HepG2 (cell line): ENCODE results near the gene RTEL1. TPM values are rescaled to one million over a fixed set of nuclear protein-coding genes. Genes with fewer than 3 reads are reported as not detected.

Experiments
- ASH2L ChIP-seq: fragments of 300-600, 200-600 bp; sonication (generic); IDR thresholded peaks from 2 replicates; pipeline ENCODE4 v1.7.0; 2017; ENCODE audit warnings: low read depth, mild to moderate bottlenecking, moderate library complexity, mixed read lengths, low read length; ENCODE audit not compliant: insufficient read length
- DR1 ChIP-seq: sonication (generic); formaldehyde crosslinking; IDR thresholded peaks from 2 replicates; pipeline ENCODE4 v1.8.0; 2021; ENCODE audit warnings: mild to moderate bottlenecking, missing genetic modification reagents, inconsistent platforms
- HNRNPL ChIP-seq: fragments of 200-400 bp; formaldehyde crosslinking; IDR thresholded peaks from 2 replicates; pipeline ENCODE4 v1.6.1; 2017; ENCODE audit warnings: mild to moderate bottlenecking, low read depth, low read length
- IKZF4 ChIP-seq: sonication (generic); formaldehyde crosslinking; IDR thresholded peaks from 2 replicates; pipeline ENCODE4 v1.5.1; 2020; ENCODE audit warnings: borderline replicate concordance, mild to moderate bottlenecking, low read depth, missing genetic modification reagents; ENCODE audit errors: not compliant biosample characterization
- MXD4 ChIP-seq: IDR thresholded peaks from 2 replicates; pipeline ENCODE4 v1.6.1; 2016; ENCODE audit warnings: mild to moderate bottlenecking, missing biosample characterization, missing genetic modification reagents
- PLRG1 ChIP-seq: fragments of 450-650 bp; conservative IDR thresholded peaks from 2 replicates; pipeline ENCODE4 v1.6.1; 2016
- POLR2AphosphoS2 ChIP-seq: IDR thresholded peaks from 2 replicates; pipeline ENCODE4 v1.6.1; 2011; ENCODE audit warnings: low read depth, low read length, improper control_type of control experiment
- PPARG ChIP-seq: conservative IDR thresholded peaks from 2 replicates; pipeline ENCODE4 v1.6.1; 2016; ENCODE audit warnings: missing biosample characterization, missing genetic modification reagents
- RFXAP ChIP-seq: sonication (generic); formaldehyde crosslinking; IDR thresholded peaks from 2 replicates; pipeline ENCODE4 v1.4.0; 2020; ENCODE audit warnings: missing genetic modification reagents, borderline replicate concordance
- SP5 ChIP-seq: IDR thresholded peaks from 2 replicates; pipeline ENCODE4 v1.6.1; 2016; ENCODE audit warnings: low read depth, borderline replicate concordance
- SPEN ChIP-seq: sonication (generic); formaldehyde crosslinking; IDR thresholded peaks from 2 replicates; pipeline ENCODE4 v1.5.1; 2020; ENCODE audit warnings: low read depth, mild to moderate bottlenecking, missing genetic modification reagents
- TSC22D2 ChIP-seq: sonication (generic); formaldehyde crosslinking; IDR thresholded peaks from 2 replicates; pipeline ENCODE4 v1.5.1; 2020; ENCODE audit warnings: missing genetic modification reagents, mild to moderate bottlenecking, borderline replicate concordance
- ZFX ChIP-seq: sonication (generic); formaldehyde crosslinking; IDR thresholded peaks from 2 replicates; pipeline ENCODE4 v1.4.0; 2020; ENCODE audit warnings: mild to moderate bottlenecking, low read depth, missing genetic modification reagents, moderate library complexity
- ZNF124 ChIP-seq: sonication (generic); formaldehyde crosslinking; IDR thresholded peaks from 2 replicates; pipeline ENCODE4 v1.4.0; 2020; ENCODE audit warnings: missing genetic modification reagents
- ZNF274 ChIP-seq: sonication (generic); formaldehyde crosslinking; IDR thresholded peaks from 2 replicates; pipeline ENCODE4 v1.5.1; 2020; ENCODE audit warnings: mild to moderate bottlenecking, missing genetic modification reagents
- ZNF33B ChIP-seq: sonication (generic); formaldehyde crosslinking; IDR thresholded peaks from 2 replicates; pipeline ENCODE4 v1.5.1; 2020; ENCODE audit warnings: mild to moderate bottlenecking, missing genetic modification reagents
- ZNF44 ChIP-seq: sonication (generic); formaldehyde crosslinking; IDR thresholded peaks from 2 replicates; pipeline ENCODE4 v1.5.1; 2020; ENCODE audit warnings: mild to moderate bottlenecking, missing genetic modification reagents
- ZNF501 ChIP-seq: sonication (generic); formaldehyde crosslinking; IDR thresholded peaks from 2 replicates; pipeline ENCODE4 v1.5.1; 2020; ENCODE audit warnings: mild to moderate bottlenecking, moderate library complexity, missing genetic modification reagents
- ZNF605 ChIP-seq: sonication (generic); formaldehyde crosslinking; IDR thresholded peaks from 2 replicates; pipeline ENCODE4 v1.8.0; 2022; ENCODE audit warnings: mild to moderate bottlenecking, missing genetic modification reagents
- ZNF749 ChIP-seq: sonication (generic); formaldehyde crosslinking; IDR thresholded peaks from 2 replicates; pipeline ENCODE4 v1.8.0; 2022; ENCODE audit warnings: mild to moderate bottlenecking, missing genetic modification reagents, moderate library complexity, borderline replicate concordance
- ZSCAN21 ChIP-seq: sonication (generic); formaldehyde crosslinking; IDR thresholded peaks from 2 replicates; pipeline ENCODE4 v1.8.0; 2022; ENCODE audit warnings: mild to moderate bottlenecking, missing genetic modification reagents, moderate library complexity, borderline replicate concordance
- polyA plus RNA-seq, 8 experiments: library from polyadenylated mRNA; depleted of rRNA in 3 of 8; stranded (reverse) in 7 of 8; unstranded in 1 of 8; fragments of >200 nt; fragmentation: Illumina TruSeq in 4 of 8; extraction: Trizol in 4 of 8; gene quantifications; 2 replicates each; pipeline versions ENCODE4 v1.2.1 to v1.2.3, GENCODE V29; 2011 to 2016; ENCODE audit warnings: low read depth in 4 of 8, missing spikeins in 1 of 8, mixed read lengths in 1 of 8; ENCODE audit not compliant: insufficient read depth in 1 of 8
- total RNA-seq, 5 experiments: library from RNA; depleted of rRNA; stranded (reverse); fragments of >200 nt; fragmentation: Illumina TruSeq; extraction: Trizol; gene quantifications; 2 replicates each; pipeline ENCODE4 v1.2.3, GENCODE V29; 2016; ENCODE audit warnings: low read depth in 1 of 5
- TF ChIP-seq, protein P1 (sequence below): sonication (generic); formaldehyde crosslinking; IDR thresholded peaks from 2 replicates; pipeline ENCODE4 v1.4.0; 2020; ENCODE audit warnings: missing genetic modification reagents, mild to moderate bottlenecking, borderline replicate concordance
- TF ChIP-seq, protein P2 (sequence below): sonication (generic); formaldehyde crosslinking; IDR thresholded peaks from 2 replicates; pipeline ENCODE4 v1.4.0; 2020; ENCODE audit warnings: mild to moderate bottlenecking, low read depth, missing genetic modification reagents
- TF ChIP-seq, protein P3 (sequence below): IDR thresholded peaks from 2 replicates; pipeline ENCODE4 v1.6.1; 2016

RTEL1 gene
- total and polyA plus RNA-seq, 2 of the 13 experiments (the other 11 are each of a cell fraction or from before 2014, with no cell fraction given) = 21.8 to 36.4 TPM

DNA sequence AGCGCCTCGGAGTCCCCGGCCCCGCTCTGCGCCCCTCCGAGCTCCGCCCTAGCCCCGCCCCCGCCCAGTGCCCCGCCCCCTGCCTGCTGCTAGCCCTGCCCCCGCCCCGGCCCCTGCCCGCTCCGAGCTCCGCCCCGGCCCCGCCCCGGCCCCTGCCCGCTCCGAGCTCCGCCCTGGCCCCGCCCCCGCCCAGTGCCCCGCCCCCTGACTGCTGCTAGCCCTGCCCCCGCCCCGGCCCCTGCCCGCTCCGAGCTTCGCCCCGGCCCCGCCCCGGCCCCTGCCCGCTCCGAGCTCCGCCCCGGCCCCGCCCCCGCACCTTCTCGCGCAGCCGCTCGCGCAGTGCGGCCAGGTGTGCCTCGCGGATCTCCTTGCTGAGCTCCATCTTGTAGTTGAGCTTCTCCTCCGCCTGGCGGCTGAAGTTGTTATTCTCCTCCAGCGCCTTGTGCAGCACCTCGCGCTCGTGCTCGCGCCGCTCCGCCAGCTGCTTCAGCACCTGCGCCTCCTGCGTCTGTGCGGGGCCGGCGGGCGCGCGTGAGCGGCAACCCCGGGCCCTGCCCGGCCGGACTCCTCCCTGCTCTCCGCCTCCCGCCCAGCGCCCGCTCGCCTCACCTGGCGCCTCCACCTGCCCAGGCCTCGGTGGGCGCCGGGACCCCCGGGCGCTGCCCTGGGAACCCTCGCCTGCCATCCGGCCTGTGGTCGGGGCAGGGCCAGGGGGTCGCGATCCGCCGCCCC is 16.2 kb upstream of the RTEL1 start (continued):
- TF ChIP-seq ZNF274 (CRISPR knock-in tag) (no peak), SP5 (CRISPR knock-in tag) (peak; percentile 64), ZNF44 (CRISPR knock-in tag) (no peak), SPEN (CRISPR knock-in tag) (peak; percentile 79), TSC22D2 (peak; percentile 41; the same call in 1 of the 2 replicates), IKZF4 (CRISPR knock-in tag) (no peak), RFXAP (CRISPR knock-in tag) (no peak; the same call in 1 of the 2 replicates), PPARG (CRISPR knock-in tag) (no peak; the same call in 1 of the 2 replicates), POLR2AphosphoS2 (no peak), MXD4 (CRISPR knock-in tag) (no peak; the same call in none of the 2 replicates), ZFX (CRISPR knock-in tag) (peak; percentile 88), HNRNPL (no peak), ZNF501 (no peak; the same call in 1 of the 2 replicates), DR1 (no peak), PLRG1 (no peak), ZNF124 (CRISPR knock-in tag) (0 out of 2 replicates have a peak, but pooled peaks have one; percentile 35), ZSCAN21 (CRISPR knock-in tag) (peak; percentile 71; the same call in 1 of the 2 replicates), ZNF33B (CRISPR knock-in tag) (no peak), ZNF605 (CRISPR knock-in tag) (no peak), ZNF749 (CRISPR knock-in tag) (peak; percentile 30; the same call in 1 of the 2 replicates), ASH2L (no peak)
- TF ChIP-seq, protein P1, sequence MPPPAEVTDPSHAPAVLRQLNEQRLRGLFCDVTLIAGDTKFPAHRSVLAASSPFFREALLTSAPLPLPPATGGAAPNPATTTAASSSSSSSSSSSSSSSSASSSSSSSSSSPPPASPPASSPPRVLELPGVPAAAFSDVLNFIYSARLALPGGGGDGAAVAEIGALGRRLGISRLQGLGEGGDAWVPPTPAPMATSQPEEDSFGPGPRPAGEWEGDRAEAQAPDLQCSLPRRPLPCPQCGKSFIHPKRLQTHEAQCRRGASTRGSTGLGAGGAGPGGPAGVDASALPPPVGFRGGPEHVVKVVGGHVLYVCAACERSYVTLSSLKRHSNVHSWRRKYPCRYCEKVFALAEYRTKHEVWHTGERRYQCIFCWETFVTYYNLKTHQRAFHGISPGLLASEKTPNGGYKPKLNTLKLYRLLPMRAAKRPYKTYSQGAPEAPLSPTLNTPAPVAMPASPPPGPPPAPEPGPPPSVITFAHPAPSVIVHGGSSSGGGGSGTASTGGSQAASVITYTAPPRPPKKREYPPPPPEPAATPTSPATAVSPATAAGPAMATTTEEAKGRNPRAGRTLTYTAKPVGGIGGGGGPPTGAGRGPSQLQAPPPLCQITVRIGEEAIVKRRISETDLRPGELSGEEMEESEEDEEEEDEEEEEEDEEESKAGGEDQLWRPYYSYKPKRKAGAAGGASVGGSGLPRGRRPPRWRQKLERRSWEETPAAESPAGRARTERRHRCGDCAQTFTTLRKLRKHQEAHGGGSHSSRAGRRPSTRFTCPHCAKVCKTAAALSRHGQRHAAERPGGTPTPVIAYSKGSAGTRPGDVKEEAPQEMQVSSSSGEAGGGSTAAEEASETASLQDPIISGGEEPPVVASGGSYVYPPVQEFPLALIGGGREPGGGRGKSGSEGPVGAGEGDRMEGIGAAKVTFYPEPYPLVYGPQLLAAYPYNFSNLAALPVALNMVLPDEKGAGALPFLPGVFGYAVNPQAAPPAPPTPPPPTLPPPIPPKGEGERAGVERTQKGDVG (CRISPR knock-in tag) = no peak
- TF ChIP-seq, protein P2, sequence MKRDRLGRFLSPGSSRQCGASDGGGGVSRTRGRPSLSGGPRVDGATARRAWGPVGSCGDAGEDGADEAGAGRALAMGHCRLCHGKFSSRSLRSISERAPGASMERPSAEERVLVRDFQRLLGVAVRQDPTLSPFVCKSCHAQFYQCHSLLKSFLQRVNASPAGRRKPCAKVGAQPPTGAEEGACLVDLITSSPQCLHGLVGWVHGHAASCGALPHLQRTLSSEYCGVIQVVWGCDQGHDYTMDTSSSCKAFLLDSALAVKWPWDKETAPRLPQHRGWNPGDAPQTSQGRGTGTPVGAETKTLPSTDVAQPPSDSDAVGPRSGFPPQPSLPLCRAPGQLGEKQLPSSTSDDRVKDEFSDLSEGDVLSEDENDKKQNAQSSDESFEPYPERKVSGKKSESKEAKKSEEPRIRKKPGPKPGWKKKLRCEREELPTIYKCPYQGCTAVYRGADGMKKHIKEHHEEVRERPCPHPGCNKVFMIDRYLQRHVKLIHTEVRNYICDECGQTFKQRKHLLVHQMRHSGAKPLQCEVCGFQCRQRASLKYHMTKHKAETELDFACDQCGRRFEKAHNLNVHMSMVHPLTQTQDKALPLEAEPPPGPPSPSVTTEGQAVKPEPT = no peak
- TF ChIP-seq, protein P3, sequence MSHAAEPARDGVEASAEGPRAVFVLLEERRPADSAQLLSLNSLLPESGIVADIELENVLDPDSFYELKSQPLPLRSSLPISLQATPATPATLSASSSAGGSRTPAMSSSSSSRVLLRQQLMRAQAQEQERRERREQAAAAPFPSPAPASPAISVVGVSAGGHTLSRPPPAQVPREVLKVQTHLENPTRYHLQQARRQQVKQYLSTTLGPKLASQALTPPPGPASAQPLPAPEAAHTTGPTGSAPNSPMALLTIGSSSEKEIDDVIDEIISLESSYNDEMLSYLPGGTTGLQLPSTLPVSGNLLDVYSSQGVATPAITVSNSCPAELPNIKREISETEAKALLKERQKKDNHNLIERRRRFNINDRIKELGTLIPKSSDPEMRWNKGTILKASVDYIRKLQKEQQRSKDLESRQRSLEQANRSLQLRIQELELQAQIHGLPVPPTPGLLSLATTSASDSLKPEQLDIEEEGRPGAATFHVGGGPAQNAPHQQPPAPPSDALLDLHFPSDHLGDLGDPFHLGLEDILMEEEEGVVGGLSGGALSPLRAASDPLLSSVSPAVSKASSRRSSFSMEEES (CRISPR knock-in tag) = no peak
